A549 (cell line): ENCODE results near the gene GRK5. TPM values are rescaled to one million over a fixed set of nuclear protein-coding genes. Genes with fewer than 3 reads are reported as not detected.

Experiments
- ATAC-seq, 2 experiments: fragments of 200-7000 bp in 1 of 2; fragments of >200 bp in 1 of 2; cut with Nextera tagmentation in 1 of 2; cut with Tn5 transposase in 1 of 2; 3 replicates each; pipeline versions ENCODE4 v1.8.0 to v1.9.1; 2018 to 2020; ENCODE audit warnings: mild to moderate bottlenecking in 1 of 2, moderate library complexity in 1 of 2
- CTCF ChIA-PET: fragments of 300-600 bp; sonication (Branson Sonifier 250); formaldehyde crosslinking; extraction: SDS; loops from one replicate; lab custom pipeline; 2021; ENCODE audit warnings: antibody characterized with exemption, inconsistent platforms; lab: Yijun Ruan, JAX
- POLR2A ChIA-PET: fragments of 350-600 bp; formaldehyde crosslinking; extraction: SDS; loops from one replicate; lab custom pipeline; 2021; ENCODE audit warnings: antibody characterized with exemption, inconsistent platforms; lab: Yijun Ruan, JAX
- DNase-seq, 2 experiments: peaks; one replicate each; pipeline versions ENCODE4 v3.0.0 to v3.0.0-alpha.2; 2011 to 2016; ENCODE audit warnings: low read depth in 1 of 2, low spot score in 1 of 2
- FAIRE-seq: peaks from 2 replicates; lab custom pipeline; 2011; peaks lifted over from hg19 to GRCh38; lab: Jason Lieb, UNC
- H3K27ac ChIP-seq, 2 experiments: fragments of >200 bp; sonication (Bioruptor Twin); formaldehyde crosslinking; 3 replicates each; pipeline ENCODE4 v1.5.1; 2016 to 2017
- H3K4me1 ChIP-seq: fragments of >200 bp; sonication (Bioruptor Twin); formaldehyde crosslinking; 3 replicates; pipeline ENCODE4 v1.6.1; 2016
- H3K4me2 ChIP-seq: fragments of >200 bp; sonication (Bioruptor Twin); formaldehyde crosslinking; 3 replicates; pipeline ENCODE4 v1.6.1; 2016
- H3K4me3 ChIP-seq: fragments of >200 bp; sonication (Bioruptor Twin); formaldehyde crosslinking; 3 replicates; pipeline ENCODE4 v1.5.1; 2016
- H3K9me3 ChIP-seq: fragments of >200 bp; sonication (Bioruptor Twin); formaldehyde crosslinking; 3 replicates; pipeline ENCODE4 v1.6.1; 2016
- CBX8 ChIP-seq: fragments of 200-600 bp; sonication (generic); IDR thresholded peaks from 2 replicates; pipeline ENCODE4 v1.6.1; 2016
- CEBPB ChIP-seq, 2 experiments: fragments of >200 bp in 1 of 2; sonication (Bioruptor Twin) in 1 of 2; formaldehyde crosslinking in 1 of 2; IDR thresholded peaks; 2 replicates each; pipeline ENCODE4 v1.6.1; 2012 to 2016
- CHD2 ChIP-seq: fragments of 150-350 bp; IDR thresholded peaks from 2 replicates; pipeline ENCODE4 v1.6.1; 2014; ENCODE audit warnings: low read length; ENCODE audit not compliant: partially characterized antibody
- CTCF ChIP-seq: fragments of >200 bp; sonication (Bioruptor Twin); formaldehyde crosslinking; IDR thresholded peaks from 3 replicates; pipeline ENCODE4 v1.5.1; 2016
- EHF ChIP-seq: fragments of 250-450 bp; sonication (Bioruptor Pico); IDR thresholded peaks from 2 replicates; pipeline ENCODE4 v1.5.0; 2020; ENCODE audit warnings: mild to moderate bottlenecking
- EHMT2 ChIP-seq: fragments of 200-600 bp; sonication (generic); IDR thresholded peaks from 2 replicates; pipeline ENCODE4 v1.6.1; 2016; ENCODE audit warnings: antibody characterized with exemption, low read depth, mild to moderate bottlenecking, moderate library complexity
- ELK1 ChIP-seq: fragments of 150-350 bp; IDR thresholded peaks from 2 replicates; pipeline ENCODE4 v1.6.1; 2014; ENCODE audit warnings: low read depth, mild to moderate bottlenecking, low read length
- ESRRA ChIP-seq: fragments of 150-350 bp; IDR thresholded peaks from 2 replicates; pipeline ENCODE4 v1.6.1; 2014; ENCODE audit warnings: mild to moderate bottlenecking, low read length, borderline replicate concordance
- GATA3 ChIP-seq: IDR thresholded peaks from 2 replicates; pipeline ENCODE4 v1.6.1; 2012; ENCODE audit warnings: borderline replicate concordance
- HDAC2 ChIP-seq: fragments of 200-600 bp; sonication (generic); IDR thresholded peaks from 2 replicates; pipeline ENCODE4 v1.6.1; 2016
- HOXB13 ChIP-seq: fragments of 250-450 bp; sonication (Bioruptor Pico); IDR thresholded peaks from 2 replicates; pipeline ENCODE4 v1.5.0; 2020; ENCODE audit warnings: low read depth, mild to moderate bottlenecking, moderate library complexity
- HOXB5 ChIP-seq: fragments of 250-450 bp; sonication (Bioruptor Pico); IDR thresholded peaks from 2 replicates; pipeline ENCODE4 v1.5.0; 2020; ENCODE audit warnings: mild to moderate bottlenecking, moderate library complexity
- JUN ChIP-seq, 2 experiments: fragments of >200 bp; sonication (Bioruptor Twin); formaldehyde crosslinking; IDR thresholded peaks; 2 replicates in 1 of 2; 3 replicates in 1 of 2; pipeline ENCODE4 v1.6.1; 2016 to 2017
- KDM1A ChIP-seq: fragments of 200-600 bp; sonication (generic); IDR thresholded peaks from 2 replicates; pipeline ENCODE4 v1.6.1; 2016; ENCODE audit warnings: low read depth, mild to moderate bottlenecking
- MAX ChIP-seq: IDR thresholded peaks from 2 replicates; pipeline ENCODE4 v1.6.1; 2012
- MAZ ChIP-seq: fragments of 150-350 bp; IDR thresholded peaks from 2 replicates; pipeline ENCODE4 v1.6.1; 2014; ENCODE audit warnings: antibody characterized with exemption, low read depth, low read length, borderline replicate concordance
- MYC ChIP-seq: IDR thresholded peaks from 2 replicates; pipeline ENCODE4 v1.6.1; 2012; ENCODE audit warnings: mild to moderate bottlenecking, inconsistent platforms, low read length, improper control_type of control experiment, borderline replicate concordance
- NPAS2 ChIP-seq: fragments of 250-450 bp; sonication (Bioruptor Pico); IDR thresholded peaks from 2 replicates; pipeline ENCODE4 v1.8.0; 2022; ENCODE audit warnings: mild to moderate bottlenecking, moderate library complexity, borderline replicate concordance
- RAD21 ChIP-seq, 2 experiments: fragments of >200 bp in 1 of 2; sonication (Bioruptor Twin) in 1 of 2; formaldehyde crosslinking in 1 of 2; IDR thresholded peaks in 1 of 2; conservative IDR thresholded peaks in 1 of 2; 2 replicates in 1 of 2; 3 replicates in 1 of 2; pipeline ENCODE4 v1.6.1; 2012 to 2018; ENCODE audit warnings: inconsistent platforms in 1 of 2
- REST ChIP-seq: fragments of 200-600 bp; sonication (generic); IDR thresholded peaks from 2 replicates; pipeline ENCODE4 v1.6.1; 2016; ENCODE audit warnings: antibody characterized with exemption, mild to moderate bottlenecking, moderate library complexity
- RFX5 ChIP-seq: fragments of 450-650 bp; IDR thresholded peaks from 2 replicates; pipeline ENCODE4 v1.7.1; 2014; ENCODE audit warnings: antibody characterized with exemption, mild to moderate bottlenecking, moderate library complexity
- RNF2 ChIP-seq: fragments of 200-600 bp; sonication (generic); IDR thresholded peaks from 2 replicates; pipeline ENCODE4 v1.6.1; 2016; ENCODE audit warnings: low read depth, mild to moderate bottlenecking, antibody characterized with exemption, moderate library complexity, borderline replicate concordance
- SMC3 ChIP-seq: fragments of >200 bp; sonication (Bioruptor Twin); formaldehyde crosslinking; IDR thresholded peaks from 3 replicates; pipeline ENCODE4 v1.6.1; 2018; ENCODE audit warnings: inconsistent platforms
- USF2 ChIP-seq: fragments of 450-650 bp; IDR thresholded peaks from 2 replicates; pipeline ENCODE4 v1.6.1; 2014; ENCODE audit warnings: antibody characterized with exemption
- ZFP36 ChIP-seq: fragments of 450-650 bp; IDR thresholded peaks from 2 replicates; pipeline ENCODE4 v1.6.1; 2014; ENCODE audit warnings: borderline replicate concordance; ENCODE audit not compliant: partially characterized antibody
- ZNF302 ChIP-seq: fragments of 250-450 bp; sonication (Bioruptor Pico); IDR thresholded peaks from 2 replicates; pipeline ENCODE4 v1.9.0; 2021; ENCODE audit warnings: inconsistent platforms, mild to moderate bottlenecking, moderate library complexity
- WGBS: methylation state at CpG from one replicate; pipeline ENCODE4 v1.1.6; 2017; ENCODE audit errors: missing lambda C conversion rate; 5-methylcytosine and 5-hydroxymethylcytosine counted together
- polyA plus RNA-seq, 4 experiments: library from polyadenylated mRNA; depleted of rRNA in 3 of 4; stranded (reverse); fragments of >200 nt; fragmentation: RNase III in 1 of 4; extraction: RNeasy Plus Mini Kit Qiagen cat#74134 plus additional on column Dnase treatment in 1 of 4; gene quantifications; 2 replicates in 3 of 4; 3 replicates in 1 of 4; pipeline ENCODE4 v1.2.3, GENCODE V29; 2011 to 2017

GRK5 gene
- polyA plus RNA-seq, 2 of the 4 experiments (the other 2 are of a cell fraction): 5.0 to 7.9 TPM

GRCh38 chr10:119415121-119415520, 207.8 kb downstream of the GRK5 start (continued):
- TF ChIP-seq SMC3: no peak
- TF ChIP-seq HDAC2: no peak
- TF ChIP-seq ELK1: no peak
- TF ChIP-seq RNF2: no peak
- TF ChIP-seq CBX8: no peak
- no peak for TF ChIP-seq CEBPB (IDR thresholded peaks at IDR 0.05)
- no peak for TF ChIP-seq JUN (IDR thresholded peaks at IDR 0.05)

- WGBS: 89% methylated on average over 21 of the region's 21 CpGs
- FAIRE-seq: no peak
- ATAC-seq: no peak
- Histone ChIP-seq H3K9me3 (no peaks in the 10 kb centered on the region), H3K27ac (no peak overlapping the region), H3K4me2 (no peak overlapping the region), H3K4me1 (no peaks in the 10 kb centered on the region), H3K4me3 (no peak overlapping the region)
- DNase-seq: no peak
- POLR2A ChIA-PET: interaction anchor here (0.9 kb wide), 1 partner anchor 209 kb away, joined by 4 read pairs; the partner anchor contains the start of gene GRK5
- CTCF ChIA-PET: interaction anchor here (0.6 to 11.0 kb wide), 19 partner anchors 9 to 214 kb away, joined by 3 to 283 read pairs (median 3); partner anchors contain the start of gene GRK5
- TF ChIP-seq EHF (CRISPR knock-in tag) (no peak), EHMT2 (no peak)
Observed at GRCh38 chr10:119415536-119416503, 208.4 kb downstream of the GRK5 start.

- Histone ChIP-seq H3K4me2 (no peak overlapping the region), H3K27ac (peak overlapping the region in 1 of 2 experiments; percentile 53; a peak in 1 of 6 replicates), H3K4me1 (no peaks in the 10 kb centered on the region), H3K9me3 (no peaks in the 10 kb centered on the region), H3K4me3 (no peak overlapping the region)
- 30% methylated on average over 10 of the region's 10 CpGs for WGBS
- ATAC-seq: peak; percentile 81 to 93
- ChIA-PET POLR2A (interaction anchor here (0.9 kb wide), 1 partner anchor 210 kb away, joined by 4 read pairs; the partner anchor contains the start of gene GRK5), CTCF (interaction anchor here (0.6 to 11.0 kb wide), 19 partner anchors 9 to 658 kb away, joined by 3 to 283 read pairs (median 3); partner anchors contain the start of gene GRK5)
- FAIRE-seq: no peak
- peak; percentile 62 to 90 for DNase-seq
- no peak for TF ChIP-seq EHF (CRISPR knock-in tag)
- no peak for TF ChIP-seq MAX
- TF ChIP-seq RAD21 (conservative IDR thresholded peaks at IDR 0.05 in 1 of 2, IDR thresholded peaks at IDR 0.05 in 1 of 2): peak; percentile 93 to 95
- no peak for TF ChIP-seq CHD2
- no peak for TF ChIP-seq HOXB13 (CRISPR knock-in tag)
- TF ChIP-seq ZNF302 (CRISPR knock-in tag): no peak
- TF ChIP-seq HOXB5: no peak
- no peak for TF ChIP-seq ZFP36
- TF ChIP-seq KDM1A: no peak
- no peak for TF ChIP-seq NPAS2
- TF ChIP-seq REST: no peak
- TF ChIP-seq MAZ: no peak
- no peak for TF ChIP-seq MYC
- no peak for TF ChIP-seq ESRRA
- peak; percentile 82 for TF ChIP-seq CTCF
- TF ChIP-seq RFX5: no peak
- TF ChIP-seq JUN (IDR thresholded peaks at IDR 0.05): no peak
- TF ChIP-seq GATA3: no peak
- no peak for TF ChIP-seq USF2
Observed at GRCh38 chr10:119416855-119417254, 209.5 kb downstream of the GRK5 start.
